Chondrocyte (in vitro differentiated cells): Measurements from ENCODE around the gene RPS6KA1. TPM values are rescaled to one million over a fixed set of nuclear protein-coding genes. Genes with fewer than 3 reads are reported as not detected.
A peak's percentile ranks its signal among the peaks of the same experiment; 100 is the strongest.
"Not testable (repeated sequence)": the region's sequence is repeated elsewhere in the genome, so short reads cannot be mapped to it uniquely, and the experiment has no call there.

Experiments
- DNase-seq: peaks from one replicate; pipeline ENCODE4 v3.0.0; 2021; ENCODE audit warnings: mixed read lengths, low spot score
- H3K27ac Mint-ChIP-seq: one replicate; pipeline ENCODE4 v1.8.0; 2021; ENCODE audit warnings: mild to moderate bottlenecking, moderate library complexity, mixed read lengths; ENCODE audit not compliant: unreplicated experiment
- H3K27me3 Mint-ChIP-seq: 2 replicates; pipeline ENCODE4 v1.8.0; 2021; ENCODE audit warnings: low read depth, mixed read lengths
- H3K36me3 Mint-ChIP-seq: 2 replicates; pipeline ENCODE4 v1.8.0; 2021; ENCODE audit warnings: low read depth, mixed read lengths
- H3K4me1 Mint-ChIP-seq: 2 replicates; pipeline ENCODE4 v1.8.0; 2021; ENCODE audit warnings: low read depth, mild to moderate bottlenecking, mixed read lengths
- H3K4me3 Mint-ChIP-seq: one replicate; pipeline ENCODE4 v1.8.0; 2021; ENCODE audit warnings: mild to moderate bottlenecking, moderate library complexity, mixed read lengths; ENCODE audit not compliant: unreplicated experiment
- H3K9me3 Mint-ChIP-seq: 2 replicates; pipeline ENCODE4 v1.8.0; 2021; ENCODE audit warnings: low read depth, mixed read lengths
- total RNA-seq: library from RNA; stranded (reverse); gene quantifications from 3 replicates; pipeline ENCODE4 v1.2.1, GENCODE V29; 2021
- TF ChIP-seq, protein P1 (sequence below): fragments of 200-600 bp; sonication (generic); IDR thresholded peaks from 2 replicates; pipeline ENCODE4 v1.5.0; 2021; ENCODE audit warnings: antibody characterized with exemption, mild to moderate bottlenecking, moderate library complexity

The RPS6KA1 gene
- total RNA-seq, 1 donor from 2014 or later, result 4.4 TPM

DNA sequence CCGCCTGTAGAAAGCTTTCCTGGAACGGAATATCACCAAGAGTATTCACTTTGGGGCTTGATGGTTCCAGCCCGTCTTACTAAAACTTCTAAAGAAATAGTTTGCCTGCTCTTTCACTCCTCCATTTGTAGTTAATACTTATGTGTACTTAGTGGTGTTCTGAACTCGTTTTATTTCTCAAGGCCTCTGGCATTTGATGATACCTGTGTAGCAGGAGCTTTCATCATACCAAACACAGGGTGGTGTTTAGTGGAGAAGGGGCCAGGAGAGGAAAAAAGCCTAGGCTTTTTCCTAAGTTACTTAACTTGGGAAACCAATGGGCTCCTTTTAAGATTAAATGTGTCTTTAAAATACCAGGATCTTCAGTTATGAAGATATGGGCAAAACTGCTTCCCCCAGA, 74.3 kb downstream of the RPS6KA1 start:
- H3K4me1 Mint-ChIP-seq, result peaks cover 3% of the 10 kb centered on the region
- H3K9me3 Mint-ChIP-seq, result no peaks in the 10 kb centered on the region
- H3K4me3 Mint-ChIP-seq, result no peak overlapping the region
- no peak for DNase-seq
- H3K27me3 Mint-ChIP-seq, result peaks cover 13% of the 10 kb centered on the region
- no peak overlapping the region for H3K27ac Mint-ChIP-seq
- H3K36me3 Mint-ChIP-seq, result no peaks in the 10 kb centered on the region
- TF ChIP-seq, protein P1, sequence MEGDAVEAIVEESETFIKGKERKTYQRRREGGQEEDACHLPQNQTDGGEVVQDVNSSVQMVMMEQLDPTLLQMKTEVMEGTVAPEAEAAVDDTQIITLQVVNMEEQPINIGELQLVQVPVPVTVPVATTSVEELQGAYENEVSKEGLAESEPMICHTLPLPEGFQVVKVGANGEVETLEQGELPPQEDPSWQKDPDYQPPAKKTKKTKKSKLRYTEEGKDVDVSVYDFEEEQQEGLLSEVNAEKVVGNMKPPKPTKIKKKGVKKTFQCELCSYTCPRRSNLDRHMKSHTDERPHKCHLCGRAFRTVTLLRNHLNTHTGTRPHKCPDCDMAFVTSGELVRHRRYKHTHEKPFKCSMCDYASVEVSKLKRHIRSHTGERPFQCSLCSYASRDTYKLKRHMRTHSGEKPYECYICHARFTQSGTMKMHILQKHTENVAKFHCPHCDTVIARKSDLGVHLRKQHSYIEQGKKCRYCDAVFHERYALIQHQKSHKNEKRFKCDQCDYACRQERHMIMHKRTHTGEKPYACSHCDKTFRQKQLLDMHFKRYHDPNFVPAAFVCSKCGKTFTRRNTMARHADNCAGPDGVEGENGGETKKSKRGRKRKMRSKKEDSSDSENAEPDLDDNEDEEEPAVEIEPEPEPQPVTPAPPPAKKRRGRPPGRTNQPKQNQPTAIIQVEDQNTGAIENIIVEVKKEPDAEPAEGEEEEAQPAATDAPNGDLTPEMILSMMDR, result no peak

DNA sequence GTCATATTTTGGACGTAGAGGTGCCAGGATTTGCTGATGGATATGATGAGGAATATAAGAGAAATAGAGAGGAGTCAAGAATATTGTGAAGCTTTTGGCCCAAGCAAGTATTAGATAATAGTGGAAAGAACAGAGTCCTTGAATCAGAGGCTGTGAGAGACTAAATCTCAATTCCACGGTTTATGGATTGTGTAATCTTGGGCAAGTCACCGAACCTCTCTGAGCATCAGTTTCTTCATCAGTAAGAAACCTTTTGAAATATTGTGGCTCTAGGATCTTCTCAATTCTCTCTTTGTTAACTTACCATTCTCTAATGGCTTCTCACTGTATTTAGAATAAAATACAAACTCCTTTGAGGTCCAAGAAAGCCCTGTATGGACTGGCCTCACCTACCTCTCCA, 77.6 kb downstream of the RPS6KA1 start:
- TF ChIP-seq, protein P1, result no peak
- no peak overlapping the region for H3K27ac Mint-ChIP-seq
- no peak for DNase-seq
- peaks cover 3% of the 10 kb centered on the region for H3K4me1 Mint-ChIP-seq
- H3K9me3 Mint-ChIP-seq, result no peaks in the 10 kb centered on the region
- peaks cover 16% of the 10 kb centered on the region for H3K27me3 Mint-ChIP-seq
- no peaks in the 10 kb centered on the region for H3K36me3 Mint-ChIP-seq
- no peak overlapping the region for H3K4me3 Mint-ChIP-seq

DNA sequence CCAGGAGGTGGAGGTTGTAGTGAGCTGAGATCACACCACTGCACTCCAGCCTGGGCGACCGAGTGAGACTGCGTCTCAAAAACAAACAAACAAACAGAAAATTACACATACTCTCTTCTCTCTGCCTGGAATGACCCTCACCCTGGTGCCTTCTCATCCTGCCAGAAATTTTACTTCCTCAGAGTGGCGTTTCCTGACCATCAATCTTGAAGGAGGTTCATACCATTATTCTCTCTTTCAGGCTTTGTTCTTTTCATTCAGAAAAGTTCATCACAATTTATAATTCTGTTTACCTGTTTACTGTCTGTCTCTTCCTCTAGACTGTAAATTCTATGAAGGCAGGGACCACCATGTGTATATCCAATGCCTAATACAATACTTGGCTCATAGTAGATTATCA, 79.3 kb downstream of the RPS6KA1 start:
- Mint-ChIP-seq H3K4me3 (no peak overlapping the region), H3K27me3 (peaks cover 10% of the 10 kb centered on the region), H3K4me1 (no peaks in the 10 kb centered on the region), H3K27ac (no peak overlapping the region), H3K36me3 (no peaks in the 10 kb centered on the region), H3K9me3 (no peaks in the 10 kb centered on the region)
- DNase-seq, result no peak
- TF ChIP-seq, protein P1, result peak; percentile 49

DNA sequence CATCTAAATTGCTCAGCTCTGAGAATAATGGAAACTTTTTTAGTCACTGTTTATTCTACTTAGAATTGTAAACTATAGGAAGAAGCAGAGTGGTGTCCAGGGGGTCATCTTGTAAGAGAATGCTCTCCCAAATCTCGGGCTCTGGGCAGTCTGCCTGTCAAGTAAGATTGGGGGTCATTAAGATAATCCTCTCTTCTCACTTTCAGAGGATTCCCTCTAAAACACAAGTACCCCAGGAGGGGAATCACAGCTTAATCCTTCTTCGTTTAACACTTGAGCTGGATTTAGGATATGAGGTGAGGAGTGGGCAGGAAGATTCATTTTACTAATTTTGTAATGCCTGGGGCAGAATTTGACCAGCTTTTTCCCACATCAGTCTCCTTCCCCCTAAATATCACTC, 81.2 kb downstream of the RPS6KA1 start:
- Mint-ChIP-seq H3K27ac (no peak overlapping the region), H3K9me3 (no peaks in the 10 kb centered on the region), H3K27me3 (peaks cover 6% of the 10 kb centered on the region), H3K4me3 (no peak overlapping the region), H3K36me3 (no peaks in the 10 kb centered on the region), H3K4me1 (no peaks in the 10 kb centered on the region)
- no peak for DNase-seq
- TF ChIP-seq, protein P1, result no peak

DNA sequence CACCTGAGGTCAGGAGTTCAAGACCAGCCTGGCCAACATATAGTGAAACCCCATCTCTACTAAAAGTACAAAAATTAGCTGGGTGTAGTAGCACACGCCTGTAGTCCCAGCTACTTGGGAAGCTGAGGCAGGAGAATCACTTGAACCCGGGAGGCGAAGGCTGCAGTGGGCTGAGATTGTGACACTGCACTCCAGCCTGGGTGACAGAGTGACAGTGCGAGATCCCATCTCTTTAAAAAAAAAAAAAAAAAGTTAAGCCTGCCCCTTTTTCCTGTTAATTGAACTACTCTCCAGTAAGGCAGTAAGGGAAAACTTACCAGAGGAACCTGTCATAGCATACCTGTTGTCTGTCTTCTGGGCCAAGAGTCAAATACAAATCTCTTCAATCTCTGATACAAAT, 83.1 kb downstream of the RPS6KA1 start:
- H3K27ac Mint-ChIP-seq, H3K27me3 Mint-ChIP-seq, H3K4me1 Mint-ChIP-seq: not testable (repeated sequence)

DNA sequence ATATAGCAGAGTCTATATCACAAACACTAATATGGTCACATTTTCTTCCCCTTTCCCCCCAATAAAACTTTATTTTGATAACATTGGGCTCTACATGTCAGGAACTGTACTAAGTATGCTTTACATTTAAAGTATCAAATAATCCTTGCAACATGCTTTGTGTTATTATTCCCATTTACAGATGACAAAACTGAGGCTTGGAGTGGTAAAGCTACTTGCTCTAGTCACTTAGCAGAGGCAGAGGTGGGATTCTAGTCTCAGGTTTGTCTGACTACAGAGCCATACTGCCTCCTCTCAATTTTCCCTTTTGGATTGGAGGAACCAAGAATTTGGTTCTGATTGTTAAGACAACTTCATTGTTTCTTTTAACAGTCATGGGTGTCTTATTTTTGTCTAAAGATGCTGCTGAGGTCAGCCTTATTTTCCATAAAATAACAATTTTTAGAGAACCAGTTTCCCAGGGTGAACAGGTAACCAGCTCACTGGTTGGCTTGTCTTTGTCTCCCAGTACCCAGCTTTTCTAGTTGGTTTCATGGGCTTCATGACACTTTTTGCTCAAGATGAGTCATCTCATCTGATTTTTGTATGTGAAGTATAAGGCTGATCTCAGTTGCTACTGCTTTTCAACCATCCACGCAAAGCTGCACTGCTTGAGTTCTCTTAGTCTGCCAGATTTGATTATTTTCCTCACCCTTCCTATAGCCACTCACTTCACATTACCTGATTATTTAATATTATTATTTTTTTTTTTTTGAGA, 85.3 kb downstream of the RPS6KA1 start:
- TF ChIP-seq, protein P1, result no peak
- DNase-seq, result no peak
- Mint-ChIP-seq H3K27ac (no peak overlapping the region), H3K4me3 (no peak overlapping the region), H3K36me3 (no peaks in the 10 kb centered on the region), H3K27me3 (peaks cover 6% of the 10 kb centered on the region), H3K4me1 (peaks cover 15% of the 10 kb centered on the region), H3K9me3 (no peaks in the 10 kb centered on the region)

More for the DNA sequence above, 83.1 kb downstream of the RPS6KA1 start:
- H3K9me3 Mint-ChIP-seq, H3K4me3 Mint-ChIP-seq, H3K36me3 Mint-ChIP-seq, DNase-seq: not testable (repeated sequence)
